SU-DHL-6 (cell line): ENCODE measurements around the gene MKKS.

Experiments
- H2AFZ ChIP-seq: fragments of 200-600 bp; sonication (generic); 2 replicates; pipeline ENCODE4 v1.6.1; 2014; ENCODE audit warnings: low read depth, mild to moderate bottlenecking, moderate library complexity, mixed read lengths, antibody characterized with exemption, low read length; ENCODE audit not compliant: severe bottlenecking
- H3F3A ChIP-seq: fragments of 200-600 bp; shearing (Covaris generic); 2 replicates; pipeline ENCODE4 v1.6.0; 2016; ENCODE audit warnings: antibody characterized with exemption, mild to moderate bottlenecking; ENCODE audit not compliant: insufficient read depth
- H3K27ac ChIP-seq: fragments of 200-600 bp; sonication (generic); 2 replicates; pipeline ENCODE4 v1.5.1; 2016; ENCODE audit warnings: low read depth, mild to moderate bottlenecking, low read length, moderate library complexity, mixed read lengths
- H3K27me3 ChIP-seq: fragments of 200-600 bp; sonication (generic), shearing (Covaris generic); 2 replicates; pipeline ENCODE4 v1.6.0; 2014; ENCODE audit warnings: mild to moderate bottlenecking, low read length
- H3K36me3 ChIP-seq: fragments of 200-600 bp; sonication (generic); 2 replicates; pipeline ENCODE4 v1.6.1; 2014; ENCODE audit warnings: mild to moderate bottlenecking, low read length, mixed read lengths
- H3K4me2 ChIP-seq: fragments of 300-600, 200-600 bp; shearing (Covaris generic), sonication (generic); 2 replicates; pipeline ENCODE4 v1.6.0; 2014; ENCODE audit warnings: low read length, low read depth, mild to moderate bottlenecking; ENCODE audit not compliant: poor library complexity, severe bottlenecking
- H3K4me3 ChIP-seq: fragments of 200-600 bp; sonication (generic); 2 replicates; pipeline ENCODE4 v1.5.1; 2014; ENCODE audit warnings: antibody characterized with exemption, low read length, mild to moderate bottlenecking, mixed read lengths; ENCODE audit not compliant: insufficient read depth, poor library complexity, severe bottlenecking
- H3K79me2 ChIP-seq: fragments of 200-600 bp; sonication (generic); 2 replicates; pipeline ENCODE4 v1.6.1; 2014; ENCODE audit warnings: mild to moderate bottlenecking, low read length, moderate library complexity; ENCODE audit not compliant: insufficient read depth
- H3K9ac ChIP-seq: fragments of 200-600 bp; sonication (generic); 2 replicates; pipeline ENCODE4 v1.7.0; 2014; ENCODE audit warnings: mild to moderate bottlenecking, low read length
- H3K9me2 ChIP-seq: fragments of 200-600 bp; sonication (generic); replicated peaks from 2 replicates; pipeline ENCODE4 v1.6.1; 2014; ENCODE audit warnings: low read length; ENCODE audit not compliant: insufficient read depth
- H3K9me3 ChIP-seq: fragments of 200-600 bp; sonication (generic); 2 replicates; pipeline ENCODE4 v1.6.1; 2014; ENCODE audit warnings: low read length, mixed read lengths; ENCODE audit not compliant: insufficient read depth
- H4K20me1 ChIP-seq: fragments of 200-600 bp; sonication (generic); 2 replicates; pipeline ENCODE4 v1.6.1; 2014; ENCODE audit warnings: low read depth, mild to moderate bottlenecking, antibody characterized with exemption, low read length, moderate library complexity, mixed read lengths
- CTCF ChIP-seq: fragments of 200-600 bp; sonication (generic); IDR thresholded peaks from one replicate; pipeline ENCODE4 v1.5.1; 2017; ENCODE audit warnings: antibody characterized with exemption, mild to moderate bottlenecking, low read length, moderate library complexity; ENCODE audit not compliant: insufficient read depth, poor library complexity, severe bottlenecking
- EZH2phosphoT487 ChIP-seq: fragments of 200-600 bp; sonication (generic), shearing (Covaris generic); conservative IDR thresholded peaks from 2 replicates; pipeline ENCODE4 v1.6.1; 2018; ENCODE audit warnings: mild to moderate bottlenecking, antibody characterized with exemption, low read length, moderate library complexity, mixed read lengths

Gene MKKS

GRCh38 chr20:10374036-10374435 is 60.0 kb downstream of the MKKS start:
- Histone ChIP-seq H3K36me3 (no peaks in the 10 kb centered on the region), H3K27me3 (no peaks in the 10 kb centered on the region), H3K4me3 (no peak overlapping the region)

GRCh38 chr20:10371467-10371866 is 62.6 kb downstream of the MKKS start:
- Histone ChIP-seq H3K79me2 (no peaks in the 10 kb centered on the region), H3K9ac (no peak overlapping the region), H2AFZ (no peak overlapping the region), H3K27me3 (no peaks in the 10 kb centered on the region), H3K4me3 (no peak overlapping the region), H3K9me2 (no peaks in the 10 kb centered on the region), H4K20me1 (no peaks in the 10 kb centered on the region), H3K36me3 (no peaks in the 10 kb centered on the region), H3K4me2 (no peak overlapping the region), H3K27ac (no peak overlapping the region), H3K9me3 (no peaks in the 10 kb centered on the region), H3F3A (no peaks in the 10 kb centered on the region)
- TF ChIP-seq CTCF (no peak), EZH2phosphoT487 (no peak)

More at GRCh38 chr20:10374036-10374435, 60.0 kb downstream of the MKKS start:
- Histone ChIP-seq H3K9me3 (no peaks in the 10 kb centered on the region), H4K20me1 (no peaks in the 10 kb centered on the region), H3K9ac (no peak overlapping the region), H3F3A (no peaks in the 10 kb centered on the region), H3K4me2 (no peak overlapping the region), H3K79me2 (no peaks in the 10 kb centered on the region), H3K9me2 (no peaks in the 10 kb centered on the region), H3K27ac (no peak overlapping the region), H2AFZ (no peak overlapping the region)
- no peak for TF ChIP-seq EZH2phosphoT487
- no peak for TF ChIP-seq CTCF

- H4K20me1 ChIP-seq, result no peaks in the 10 kb centered on the region
- no peaks in the 10 kb centered on the region for H3K36me3 ChIP-seq
- no peaks in the 10 kb centered on the region for H3K9me3 ChIP-seq
- TF ChIP-seq CTCF (no peak), EZH2phosphoT487 (no peak)
- H3K79me2 ChIP-seq, result no peaks in the 10 kb centered on the region
- H3F3A ChIP-seq, result no peaks in the 10 kb centered on the region
- H3K9me2 ChIP-seq, result no peaks in the 10 kb centered on the region
- H2AFZ ChIP-seq, result no peak overlapping the region
- no peak overlapping the region for H3K4me3 ChIP-seq
- no peak overlapping the region for H3K4me2 ChIP-seq
- H3K9ac ChIP-seq, result no peak overlapping the region
- no peaks in the 10 kb centered on the region for H3K27me3 ChIP-seq
- H3K27ac ChIP-seq, result no peak overlapping the region
Observed at GRCh38 chr20:10370091-10370887, 63.7 kb downstream of the MKKS start.
